ENCODE results near the gene ZNF174.

The ZNF174 gene

DNA sequence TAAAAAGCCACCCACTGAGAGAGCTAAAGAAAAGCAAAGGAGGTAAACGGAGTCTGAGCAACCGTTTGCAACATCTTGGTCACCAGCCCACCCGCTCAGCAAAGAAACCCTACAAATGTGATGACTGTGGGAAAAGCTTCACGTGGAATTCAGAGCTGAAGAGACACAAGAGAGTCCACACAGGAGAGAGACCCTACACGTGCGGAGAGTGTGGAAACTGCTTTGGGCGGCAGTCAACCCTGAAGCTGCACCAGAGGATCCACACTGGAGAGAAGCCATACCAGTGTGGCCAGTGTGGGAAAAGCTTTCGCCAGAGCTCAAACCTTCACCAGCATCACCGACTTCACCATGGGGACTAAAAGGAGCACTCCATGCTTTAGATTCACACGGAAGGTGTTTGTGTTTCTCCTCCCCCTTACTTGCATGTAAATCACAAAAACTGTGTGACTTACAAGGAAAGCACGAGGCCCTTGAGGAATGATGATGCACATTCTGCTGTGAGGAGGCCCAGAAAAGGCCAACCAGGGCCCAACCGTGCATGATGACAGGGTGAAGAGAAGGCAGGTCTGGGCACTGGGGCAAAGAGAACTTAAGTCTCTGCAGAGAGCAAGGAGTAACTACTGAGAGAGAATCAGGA, 7.7 kb downstream of the ZNF174 start:
- H3K27me3 ChIP-seq (ENCODE audit: insufficient read depth, low read length, poor library complexity, severe bottlenecking) = no peaks in the 10 kb centered on the region
- no peak overlapping the region for H3K4me3 ChIP-seq (ENCODE audit: low read length, poor library complexity, severe bottlenecking)
- peaks cover 9% of the 10 kb centered on the region; the same call in 1 of the 2 replicates for H3K36me3 ChIP-seq (ENCODE audit: insufficient read depth, low read length)
- H3K9me2 ChIP-seq (replicated peaks; ENCODE audit: low read depth, low read length) = no peaks in the 10 kb centered on the region
- no peak overlapping the region for H2AFZ ChIP-seq (ENCODE audit: low read length)
- no peaks in the 10 kb centered on the region for H3F3A ChIP-seq (ENCODE audit: low read depth)
- H4K20me1 ChIP-seq (ENCODE audit: insufficient read depth, low read length, poor library complexity, severe bottlenecking) = no peaks in the 10 kb centered on the region
- no peak for TF ChIP-seq EZH2phosphoT487 (IDR thresholded peaks at IDR 0.05; ENCODE audit: borderline replicate concordance)
- TF ChIP-seq, protein P1, sequence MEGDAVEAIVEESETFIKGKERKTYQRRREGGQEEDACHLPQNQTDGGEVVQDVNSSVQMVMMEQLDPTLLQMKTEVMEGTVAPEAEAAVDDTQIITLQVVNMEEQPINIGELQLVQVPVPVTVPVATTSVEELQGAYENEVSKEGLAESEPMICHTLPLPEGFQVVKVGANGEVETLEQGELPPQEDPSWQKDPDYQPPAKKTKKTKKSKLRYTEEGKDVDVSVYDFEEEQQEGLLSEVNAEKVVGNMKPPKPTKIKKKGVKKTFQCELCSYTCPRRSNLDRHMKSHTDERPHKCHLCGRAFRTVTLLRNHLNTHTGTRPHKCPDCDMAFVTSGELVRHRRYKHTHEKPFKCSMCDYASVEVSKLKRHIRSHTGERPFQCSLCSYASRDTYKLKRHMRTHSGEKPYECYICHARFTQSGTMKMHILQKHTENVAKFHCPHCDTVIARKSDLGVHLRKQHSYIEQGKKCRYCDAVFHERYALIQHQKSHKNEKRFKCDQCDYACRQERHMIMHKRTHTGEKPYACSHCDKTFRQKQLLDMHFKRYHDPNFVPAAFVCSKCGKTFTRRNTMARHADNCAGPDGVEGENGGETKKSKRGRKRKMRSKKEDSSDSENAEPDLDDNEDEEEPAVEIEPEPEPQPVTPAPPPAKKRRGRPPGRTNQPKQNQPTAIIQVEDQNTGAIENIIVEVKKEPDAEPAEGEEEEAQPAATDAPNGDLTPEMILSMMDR (conservative IDR thresholded peaks at IDR 0.05; ENCODE audit: low read length) = no peak
- no peak overlapping the region for H3K9ac ChIP-seq (ENCODE audit: low read depth, low read length, poor library complexity, severe bottlenecking)
- H3K4me1 ChIP-seq (ENCODE audit: insufficient read depth, low read length, poor library complexity, severe bottlenecking) = no peaks in the 10 kb centered on the region
- H3K9me3 ChIP-seq (ENCODE audit: insufficient read depth, low read depth, low read length) = peaks cover 19% of the 10 kb centered on the region; the same call in 1 of the 2 replicates
- H3K4me2 ChIP-seq (ENCODE audit: low read depth, low read length, poor library complexity, severe bottlenecking) = no peak overlapping the region
- peaks cover 5% of the 10 kb centered on the region; the same call in 1 of the 2 replicates for H3K79me2 ChIP-seq (ENCODE audit: insufficient read depth, low read length)

DNA sequence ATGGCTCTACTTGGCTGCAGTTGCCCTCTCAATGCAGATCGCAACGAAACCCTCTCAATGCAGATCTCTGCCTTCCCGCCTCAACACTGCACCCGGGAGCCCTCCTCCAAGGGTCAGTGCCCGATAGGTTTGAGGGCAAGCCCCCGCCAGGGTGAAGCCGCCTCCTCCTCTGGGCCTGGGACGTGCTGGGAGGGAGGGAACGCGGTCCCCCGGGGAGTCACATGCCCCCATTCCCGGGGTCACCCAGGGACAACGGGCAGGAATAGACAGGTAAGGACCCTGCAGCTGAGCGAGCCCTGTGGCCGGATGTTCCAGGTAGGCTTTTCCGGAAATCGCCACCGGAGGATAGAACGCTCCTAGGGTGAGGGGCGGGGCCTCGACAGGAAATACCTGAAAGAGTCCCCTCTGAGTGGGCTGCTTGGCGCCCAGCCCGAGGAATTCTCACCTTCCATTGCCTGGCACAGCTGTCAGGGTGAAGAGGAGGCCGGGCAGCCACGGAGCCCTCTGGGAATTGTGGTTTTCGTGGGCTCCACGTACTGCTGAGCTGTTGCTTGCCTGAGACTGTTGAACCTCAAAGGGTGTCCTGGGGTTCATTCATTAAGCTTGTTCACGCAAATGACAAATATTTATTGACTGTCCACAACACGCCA, 12.8 kb downstream of the ZNF174 start:
- Histone ChIP-seq H3K9me3 (ENCODE audit: insufficient read depth, low read depth, low read length) (peaks cover 1% of the 10 kb centered on the region; the same call in 1 of the 2 replicates), H3F3A (ENCODE audit: low read depth) (no peaks in the 10 kb centered on the region), H2AFZ (ENCODE audit: low read length) (no peak overlapping the region), H3K9ac (ENCODE audit: low read depth, low read length, poor library complexity, severe bottlenecking) (no peak overlapping the region), H4K20me1 (ENCODE audit: insufficient read depth, low read length, poor library complexity, severe bottlenecking) (no peaks in the 10 kb centered on the region), H3K9me2 (replicated peaks; ENCODE audit: low read depth, low read length) (no peaks in the 10 kb centered on the region), H3K79me2 (ENCODE audit: insufficient read depth, low read length) (no peaks in the 10 kb centered on the region), H3K4me2 (ENCODE audit: low read depth, low read length, poor library complexity, severe bottlenecking) (no peak overlapping the region), H3K27me3 (ENCODE audit: insufficient read depth, low read length, poor library complexity, severe bottlenecking) (no peaks in the 10 kb centered on the region), H3K36me3 (ENCODE audit: insufficient read depth, low read length) (peaks cover 1% of the 10 kb centered on the region; the same call in 1 of the 2 replicates), H3K4me3 (ENCODE audit: low read length, poor library complexity, severe bottlenecking) (no peak overlapping the region), H3K4me1 (ENCODE audit: insufficient read depth, low read length, poor library complexity, severe bottlenecking) (no peaks in the 10 kb centered on the region)
- TF ChIP-seq, protein P1 (conservative IDR thresholded peaks at IDR 0.05; ENCODE audit: low read length) = no peak

DNA sequence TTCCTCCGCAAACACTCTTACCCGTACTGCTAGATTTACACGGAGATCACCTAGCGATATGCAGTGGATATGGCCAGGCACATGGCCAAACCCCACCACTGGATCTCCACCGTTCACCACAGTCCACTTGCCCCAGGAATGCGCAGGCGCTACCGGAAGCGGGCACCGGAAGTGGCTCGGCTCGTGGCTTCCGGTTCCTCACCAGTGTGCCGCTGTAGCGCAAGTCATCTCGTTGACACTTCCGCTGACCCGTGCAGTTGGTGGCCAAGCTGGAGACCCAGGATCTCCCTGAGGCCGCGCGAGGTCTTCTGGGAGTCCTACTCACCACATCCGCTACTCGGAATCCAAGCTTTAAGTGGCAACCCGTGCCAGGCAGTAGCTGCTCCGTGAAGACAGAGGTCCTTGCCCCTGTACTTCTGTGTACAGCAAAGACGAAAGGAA, 30.8 kb downstream of the ZNF174 start:
- Histone ChIP-seq H2AFZ (ENCODE audit: low read length) (no peak overlapping the region), H3K36me3 (ENCODE audit: insufficient read depth, low read length) (no peaks in the 10 kb centered on the region; the same call in 1 of the 2 replicates), H4K20me1 (ENCODE audit: insufficient read depth, low read length, poor library complexity, severe bottlenecking) (no peaks in the 10 kb centered on the region), H3K27me3 (ENCODE audit: insufficient read depth, low read length, poor library complexity, severe bottlenecking) (no peaks in the 10 kb centered on the region), H3K4me3 (ENCODE audit: low read length, poor library complexity, severe bottlenecking) (no peak overlapping the region), H3K79me2 (ENCODE audit: insufficient read depth, low read length) (no peaks in the 10 kb centered on the region), H3K9me3 (ENCODE audit: insufficient read depth, low read depth, low read length) (no peaks in the 10 kb centered on the region), H3K9ac (ENCODE audit: low read depth, low read length, poor library complexity, severe bottlenecking) (no peak overlapping the region), H3K4me1 (ENCODE audit: insufficient read depth, low read length, poor library complexity, severe bottlenecking) (no peaks in the 10 kb centered on the region), H3K9me2 (replicated peaks; ENCODE audit: low read depth, low read length) (no peaks in the 10 kb centered on the region), H3F3A (ENCODE audit: low read depth) (no peaks in the 10 kb centered on the region), H3K4me2 (ENCODE audit: low read depth, low read length, poor library complexity, severe bottlenecking) (no peak overlapping the region)
- TF ChIP-seq EZH2phosphoT487 (IDR thresholded peaks at IDR 0.05; ENCODE audit: borderline replicate concordance) = no peak
- TF ChIP-seq, protein P1 (conservative IDR thresholded peaks at IDR 0.05; ENCODE audit: low read length) = no peak

All from Loucy (cell line).